Right lung (tissue), 5 donors: ENCODE measurements around the gene GRHL3. TPM values are rescaled to one million over a fixed set of nuclear protein-coding genes. Genes with fewer than 3 reads are reported as not detected.

Experiments
- DNase-seq, 2 donors: peaks; one replicate each; pipeline ENCODE4 v3.0.0-alpha.2; 2013
- polyA plus RNA-seq, 5 donors: library from polyadenylated mRNA; unstranded; fragments of 120-200 nt; gene quantifications; one replicate each; pipeline versions ENCODE4 v1.2.1 to v1.2.3, GENCODE V29; 2013; ENCODE audit warnings: inconsistent platforms in 1 of 5, low replicate concordance in 1 of 5; ENCODE audit not compliant: insufficient read length in 5 of 5, insufficient read depth in 1 of 5

GRHL3 gene
- polyA plus RNA-seq, 5 donors = 0.09 to 0.45 (median 0.19) TPM

DNA sequence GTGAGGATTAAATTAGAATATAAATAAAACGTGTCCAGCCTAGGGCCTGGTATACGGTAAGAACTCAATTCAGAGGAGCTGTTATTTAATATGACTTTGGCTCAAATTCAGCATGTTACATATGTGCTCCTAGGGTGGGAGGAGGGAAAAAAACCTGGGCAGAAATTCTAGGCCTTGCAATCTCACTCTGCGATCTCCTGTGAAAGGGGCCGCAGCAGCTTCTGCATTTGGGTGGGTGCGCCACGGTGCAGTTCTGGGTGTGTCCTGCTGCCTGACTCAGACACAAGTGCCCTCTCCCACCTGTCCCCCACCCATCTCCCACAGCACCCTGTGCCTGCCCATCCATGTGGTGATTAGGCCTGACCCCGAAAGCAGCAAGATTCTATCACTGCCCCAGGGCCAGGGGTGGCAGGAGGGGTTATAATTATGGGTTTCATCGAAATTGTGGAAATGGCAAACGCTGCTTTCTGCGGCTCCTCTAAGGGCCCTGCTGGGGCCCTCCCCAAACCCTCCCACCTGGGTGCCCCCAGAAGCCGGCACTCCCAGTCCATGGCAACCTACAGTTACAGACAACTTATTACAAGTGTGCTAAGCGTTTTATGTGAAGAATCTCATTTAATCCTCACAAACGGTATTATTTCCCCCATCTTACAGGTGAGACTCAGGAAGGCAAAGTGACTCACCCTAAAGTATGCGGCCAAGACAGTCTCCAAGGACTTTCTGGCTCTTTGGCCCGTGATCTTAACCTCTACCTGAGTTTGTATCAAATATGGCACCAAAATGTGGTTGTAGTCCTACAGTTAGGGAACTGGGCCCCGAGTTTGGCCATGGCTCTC, 25.5 kb upstream of the GRHL3 start:
- no peak for DNase-seq

DNA sequence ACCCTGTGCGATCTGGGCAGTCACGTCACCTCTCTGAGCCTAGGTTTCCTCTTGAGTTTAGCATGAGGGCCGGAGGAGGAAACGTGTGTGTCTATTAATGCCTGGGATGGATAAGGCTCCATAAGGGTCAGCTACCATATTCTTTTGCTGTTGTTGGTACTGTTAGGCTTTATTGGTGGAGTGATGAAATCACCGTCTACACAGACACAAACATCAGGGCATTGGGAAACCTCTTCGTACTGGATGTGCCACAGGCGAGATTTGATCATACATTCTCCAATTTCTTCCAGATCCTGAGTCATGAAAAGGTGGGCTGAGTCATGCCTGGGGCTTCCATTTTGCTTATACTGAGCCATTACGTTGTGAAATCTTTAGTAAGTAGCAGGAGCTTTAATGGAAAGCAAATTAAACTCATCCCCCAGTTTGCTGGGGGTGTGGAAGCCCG, 24.9 kb upstream of the GRHL3 start:
- no peak for DNase-seq

DNA sequence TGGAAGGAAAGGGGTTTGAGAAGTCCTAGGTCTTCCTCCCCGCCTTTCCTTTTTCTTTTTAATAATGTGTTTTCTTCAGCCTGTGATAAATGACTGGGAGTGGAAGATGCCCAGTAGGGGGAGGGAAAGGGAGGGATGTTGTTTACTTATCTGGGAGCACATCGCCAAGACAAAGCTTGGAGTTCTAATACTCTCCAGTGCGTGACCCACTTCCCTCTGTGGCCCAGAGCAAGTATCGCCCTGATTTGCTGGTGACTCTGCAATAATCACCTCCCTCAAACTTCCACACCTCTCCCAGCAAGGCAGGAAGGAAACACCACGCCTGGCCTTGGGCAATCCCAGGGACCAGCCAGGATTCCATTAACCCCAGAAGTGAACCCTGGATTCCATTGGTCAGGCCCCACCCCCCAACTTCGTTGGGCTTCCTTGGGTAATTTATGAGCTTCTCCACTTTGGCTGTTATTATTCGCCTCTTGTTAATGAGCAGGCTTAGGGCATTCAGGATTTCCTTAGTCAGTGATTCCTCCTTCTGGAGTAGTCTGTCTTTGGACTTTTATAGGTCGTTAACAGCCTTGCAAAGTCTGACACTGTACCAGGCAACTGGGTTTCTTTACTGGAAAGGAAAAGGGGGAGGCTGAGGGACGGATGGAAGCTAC, 24.3 kb upstream of the GRHL3 start:
- DNase-seq = no peak

DNA sequence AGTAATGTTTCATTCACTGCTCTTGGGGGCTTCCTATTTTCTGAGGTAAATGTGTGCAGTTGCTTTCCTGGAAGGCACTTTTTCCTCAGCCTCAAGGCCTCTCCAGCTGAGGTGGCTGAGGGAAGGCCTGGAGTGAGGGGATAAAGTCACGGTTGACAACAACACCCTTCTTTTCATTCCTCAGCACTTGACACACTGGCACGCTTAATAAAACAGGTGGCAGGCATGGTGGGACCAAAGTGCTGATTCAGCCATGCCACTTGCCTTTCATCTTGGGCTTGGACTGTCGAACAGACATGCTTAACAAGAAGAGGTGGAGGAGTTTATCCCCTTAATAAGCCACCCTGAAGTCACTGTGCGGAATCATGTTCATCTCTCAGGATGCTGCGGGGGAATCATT, 23.6 kb upstream of the GRHL3 start:
- DNase-seq = no peak

DNA sequence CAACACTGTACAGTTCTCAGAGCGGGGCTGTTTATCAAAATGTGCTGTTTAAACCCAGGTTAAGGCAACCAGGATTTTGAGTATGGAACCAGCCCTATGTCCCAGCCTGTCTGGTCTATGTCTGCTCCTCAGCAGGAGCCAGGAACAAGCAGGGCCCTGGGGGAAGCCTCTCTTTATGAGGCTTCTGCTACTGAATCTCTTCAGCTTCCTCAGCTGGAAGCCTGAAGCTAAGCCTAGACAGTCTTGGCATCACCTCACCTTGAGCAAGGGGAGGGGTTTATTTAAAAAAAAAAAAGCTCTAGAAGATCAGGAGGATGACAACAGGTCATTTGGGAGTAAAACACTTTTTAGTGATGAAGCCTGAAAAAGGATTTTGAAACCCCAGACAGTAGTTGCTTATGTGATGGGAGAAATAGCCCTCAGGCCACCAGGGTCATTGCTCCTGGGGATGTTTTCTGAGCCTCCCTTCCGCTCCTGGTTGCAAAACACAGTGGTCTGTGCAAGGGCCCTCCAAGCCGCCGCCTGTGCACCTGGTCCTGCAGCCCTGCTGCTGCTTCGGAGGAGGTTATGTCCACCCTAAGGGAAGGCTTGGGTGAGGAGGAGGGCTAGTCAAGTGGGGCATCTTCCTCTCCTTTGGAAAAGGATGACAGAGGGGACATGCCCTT, 21.8 kb upstream of the GRHL3 start:
- no peak for DNase-seq

DNA sequence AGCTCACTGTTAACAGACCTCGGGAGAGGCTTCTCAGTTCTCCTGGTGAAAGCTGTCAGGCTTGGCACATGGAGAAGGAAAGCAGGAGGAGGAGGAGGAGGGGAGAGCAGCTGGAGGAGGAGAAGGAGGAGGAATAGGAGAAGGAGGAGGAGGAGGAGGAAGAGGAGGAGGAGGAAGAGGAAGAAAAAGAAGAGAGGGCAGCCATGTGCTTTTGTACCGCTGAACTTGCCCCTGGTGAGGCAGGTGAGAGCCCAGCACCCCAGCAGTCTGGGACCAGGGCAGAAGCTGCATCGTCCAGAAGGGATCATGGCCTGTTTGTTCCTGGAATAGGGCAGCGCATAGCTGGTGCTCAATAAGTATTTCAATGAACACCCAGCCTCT, 21.3 kb upstream of the GRHL3 start:
- no peak for DNase-seq

DNA sequence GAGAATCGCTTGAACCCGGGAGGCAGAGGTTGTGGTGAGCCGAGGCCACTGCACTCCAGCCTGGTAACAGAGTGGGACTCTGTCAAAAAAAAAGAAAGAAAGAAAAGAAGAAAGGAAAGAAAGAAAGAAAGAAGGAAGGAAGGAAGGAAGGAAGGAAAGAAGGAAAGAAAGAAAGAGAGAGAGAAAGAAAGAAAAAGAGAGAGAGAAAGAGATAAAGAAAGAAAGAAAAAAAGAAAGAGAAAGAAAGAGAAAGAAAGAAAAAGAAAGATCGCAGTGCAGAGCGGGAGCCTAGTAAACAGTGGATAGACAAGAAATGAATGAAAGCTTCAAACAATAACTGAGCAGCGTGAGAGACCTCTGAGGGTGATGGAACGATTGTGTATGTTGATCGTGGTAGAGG, 20.6 kb upstream of the GRHL3 start:
- DNase-seq = no peak

DNA sequence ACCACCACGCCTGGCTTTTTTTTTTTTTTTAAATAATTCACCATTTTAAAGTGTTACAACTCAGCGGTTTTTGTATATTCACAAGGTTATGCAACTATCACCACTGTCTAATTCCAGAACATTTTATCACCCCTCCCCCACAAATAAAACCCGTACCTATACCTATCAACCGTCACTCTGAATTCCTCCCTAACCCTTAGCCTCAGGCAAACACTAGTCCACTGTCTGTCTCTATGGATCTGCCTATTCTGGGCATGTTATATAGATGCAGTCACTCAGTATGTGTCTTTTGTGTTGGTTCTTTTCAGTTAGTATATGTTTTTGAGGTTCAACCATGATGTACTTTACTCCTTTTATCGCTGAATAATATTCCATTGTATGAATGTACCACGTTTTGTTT, 19.3 kb upstream of the GRHL3 start:
- no peak for DNase-seq

DNA sequence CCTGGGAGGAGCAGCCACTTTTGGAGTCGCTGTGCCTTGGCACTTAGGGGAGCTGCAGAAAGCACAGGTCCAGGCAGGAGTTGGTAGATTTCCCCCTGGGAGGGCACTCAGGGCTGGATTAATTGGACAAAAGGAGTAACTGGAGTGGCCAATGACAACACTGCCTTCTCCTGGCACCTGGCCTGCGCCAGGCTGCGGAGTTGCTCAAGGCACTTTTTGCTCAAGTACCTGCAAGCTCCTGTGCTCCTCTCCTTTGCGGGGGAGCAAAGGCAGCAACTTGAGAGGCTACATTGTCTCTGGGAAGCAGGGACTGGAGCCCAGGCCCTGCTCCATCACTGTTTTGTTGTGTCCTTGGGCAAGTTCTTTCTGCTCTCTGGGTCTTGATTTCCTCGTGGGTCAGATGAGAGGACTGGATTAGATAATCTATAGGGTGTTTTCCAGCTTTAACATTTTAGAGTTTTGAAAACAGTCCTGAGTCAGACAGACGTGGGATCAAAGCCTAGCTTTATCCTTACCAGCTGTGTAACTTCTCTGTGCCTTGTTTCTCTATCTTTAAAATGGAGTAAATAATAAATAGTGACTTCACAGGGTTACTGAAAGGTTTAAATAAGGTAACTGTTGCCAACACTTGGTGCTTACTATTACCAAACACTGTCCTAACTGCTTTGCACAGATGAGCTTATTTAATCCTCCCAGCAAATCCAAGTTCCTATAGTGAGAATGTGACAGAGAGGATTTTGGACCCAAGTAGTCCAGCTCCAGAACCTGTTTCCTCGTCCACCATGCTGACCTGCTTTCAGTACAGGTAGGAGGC, 18.0 kb upstream of the GRHL3 start:
- no peak for DNase-seq

DNA sequence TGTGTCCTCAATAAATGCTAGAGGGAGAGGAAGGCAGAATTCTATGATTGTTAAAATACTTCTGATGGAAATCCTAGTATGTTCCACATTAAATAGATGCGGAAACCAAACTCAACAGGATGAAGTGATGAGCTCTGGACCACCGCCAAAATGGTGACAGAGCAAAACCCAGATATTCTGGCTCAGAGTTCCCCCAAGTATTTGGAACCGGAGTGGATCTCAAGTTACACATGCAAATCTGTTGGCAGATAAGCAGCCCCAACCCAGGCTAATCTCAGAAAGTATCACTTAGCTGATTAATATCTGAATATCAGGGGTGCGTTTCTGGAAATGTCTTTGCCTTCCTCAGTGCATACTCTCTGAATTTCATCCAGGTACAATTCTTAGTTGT, 17.4 kb upstream of the GRHL3 start:
- no peak for DNase-seq

DNA sequence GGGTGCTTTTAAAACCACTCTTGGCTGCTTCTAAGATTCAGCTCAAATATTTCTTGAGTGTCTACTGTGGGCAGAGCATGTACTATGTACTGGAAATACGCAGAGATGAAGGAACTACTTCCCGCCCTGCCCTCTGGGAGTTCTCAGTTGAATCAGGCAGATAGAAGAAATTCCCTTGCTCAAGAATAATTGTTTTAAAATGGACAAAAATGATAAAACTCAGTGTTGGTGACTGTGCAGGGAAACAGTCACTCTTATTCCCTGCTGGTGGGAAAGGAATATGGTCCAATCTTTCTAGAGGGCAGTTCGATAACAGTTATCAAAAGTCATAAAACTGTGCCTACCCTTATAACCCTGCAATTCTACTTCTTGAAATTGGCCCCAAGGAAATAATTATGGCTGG, 16.9 kb upstream of the GRHL3 start:
- no peak for DNase-seq

DNA sequence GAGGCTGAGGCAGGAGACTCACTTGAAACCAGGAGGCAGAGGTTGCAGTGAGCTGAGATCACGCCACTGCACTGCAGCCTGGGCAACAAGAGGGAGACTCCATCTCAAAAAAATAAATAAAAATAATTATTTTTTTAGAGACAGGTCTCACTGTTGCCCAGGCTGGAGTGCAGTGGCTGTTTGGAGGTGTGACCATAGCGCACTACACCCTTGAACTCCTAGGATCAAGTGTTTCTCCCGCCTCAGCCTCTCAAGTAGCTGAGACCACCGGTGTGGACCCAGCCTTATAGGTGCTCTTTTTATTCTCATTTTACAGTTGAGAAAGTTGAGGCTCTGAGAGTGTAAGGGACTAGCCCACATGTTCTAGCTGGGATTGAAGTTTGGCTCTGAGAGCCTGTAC, 15.6 kb upstream of the GRHL3 start:
- DNase-seq = no peak

DNA sequence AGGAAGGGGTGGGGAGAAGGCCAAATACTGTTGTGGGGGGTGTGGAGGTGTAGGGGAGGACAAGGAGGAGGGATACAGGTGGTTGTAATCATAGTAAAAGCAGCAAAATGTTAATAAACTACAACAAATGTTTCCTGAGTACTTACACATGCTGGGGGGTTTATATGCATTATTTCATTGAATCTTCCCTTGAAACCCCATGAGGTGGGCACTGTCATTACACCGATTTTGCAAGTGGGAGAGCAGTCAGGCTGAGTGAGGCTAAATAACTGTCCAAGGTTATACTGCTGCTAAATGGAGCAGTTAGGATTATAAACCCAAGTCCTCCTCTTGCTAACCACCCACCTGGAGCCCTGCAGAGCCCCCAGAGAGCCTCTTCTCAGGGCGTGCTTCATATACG, 14.4 kb upstream of the GRHL3 start:
- DNase-seq = no peak

DNA sequence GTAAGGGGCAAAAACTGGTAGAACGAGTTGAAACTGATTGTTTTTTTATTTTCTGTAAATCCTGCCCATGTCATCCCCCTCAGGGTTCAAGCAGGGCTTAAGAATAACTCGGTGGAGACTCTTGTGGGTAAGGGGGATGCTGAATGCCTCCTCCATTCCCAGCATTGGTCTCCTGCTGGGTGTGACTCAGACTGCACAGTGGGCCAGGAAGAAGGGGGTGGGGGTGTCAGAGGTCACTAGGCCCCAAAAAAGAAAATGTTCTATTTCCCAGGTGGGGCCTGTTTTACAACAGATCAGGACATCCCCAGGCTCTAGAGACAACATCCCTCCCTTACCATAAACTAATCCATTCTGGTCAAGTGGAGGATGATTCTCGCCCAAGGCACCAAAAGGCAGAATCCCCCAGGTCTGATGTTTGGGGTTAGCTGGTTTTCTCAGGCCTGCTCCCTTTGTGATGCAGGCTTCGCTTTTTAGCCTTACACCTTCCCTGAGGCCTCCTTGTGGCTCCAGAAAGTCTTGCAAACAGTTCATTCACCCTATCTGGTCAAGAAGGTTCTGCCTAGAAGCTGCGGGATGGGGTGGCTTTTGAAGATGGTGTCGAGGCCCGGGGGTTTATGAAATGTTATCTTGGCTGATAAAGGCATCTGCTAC, 10.7 kb upstream of the GRHL3 start:
- DNase-seq = no peak

DNA sequence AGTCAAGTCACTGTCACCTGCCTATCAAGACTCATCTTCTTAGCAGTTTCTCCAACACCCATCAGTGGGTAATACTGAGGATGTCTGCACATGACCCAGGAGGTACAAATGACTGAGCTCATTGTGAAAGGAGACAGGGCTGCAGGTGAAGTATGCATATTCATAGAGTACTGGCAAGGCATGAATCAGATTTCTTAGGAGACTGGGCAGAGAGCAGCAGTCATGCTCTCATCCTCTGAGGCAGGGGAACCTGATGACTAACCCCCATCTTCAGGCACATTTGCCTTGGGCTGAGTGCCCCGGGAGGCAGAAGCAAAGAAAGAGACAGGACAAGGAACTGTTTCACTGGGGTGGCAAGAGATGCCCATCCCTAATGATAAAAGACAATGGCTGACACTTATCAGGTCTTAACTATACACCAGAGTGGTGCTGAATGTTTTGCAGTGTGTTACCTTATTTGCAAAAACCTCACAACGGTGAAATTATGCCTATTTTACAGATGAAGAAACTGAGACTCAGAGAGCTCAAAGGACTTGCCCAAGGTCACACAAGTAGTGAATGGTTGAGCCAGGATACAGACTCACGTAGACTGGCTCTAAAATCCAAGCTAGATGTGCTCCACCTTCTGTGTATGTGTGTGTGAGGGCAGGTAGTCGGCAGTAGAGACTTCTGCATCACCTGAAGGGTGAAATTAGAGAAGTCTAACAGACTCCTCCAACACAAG, 9.2 kb upstream of the GRHL3 start:
- DNase-seq = no peak

DNA sequence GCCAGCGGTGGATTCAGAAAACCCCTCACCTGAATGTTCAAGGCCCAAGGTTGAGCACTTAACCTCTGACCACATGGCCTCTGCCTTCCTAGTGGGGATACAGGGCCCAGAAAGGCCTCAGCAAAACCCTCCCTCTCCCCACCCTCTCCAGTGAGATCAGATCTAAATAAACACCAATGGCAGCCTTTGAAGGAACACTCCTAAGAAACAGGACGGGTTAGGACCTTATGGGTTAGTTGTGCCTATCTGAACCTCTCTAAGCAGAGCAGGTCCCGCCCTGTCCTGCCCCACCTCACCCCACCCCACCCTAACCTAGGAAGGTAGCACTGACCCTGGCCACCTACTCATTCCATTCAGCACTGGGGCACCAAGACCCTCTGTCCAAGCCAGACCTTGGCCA, 7.9 kb upstream of the GRHL3 start:
- DNase-seq = no peak

DNA sequence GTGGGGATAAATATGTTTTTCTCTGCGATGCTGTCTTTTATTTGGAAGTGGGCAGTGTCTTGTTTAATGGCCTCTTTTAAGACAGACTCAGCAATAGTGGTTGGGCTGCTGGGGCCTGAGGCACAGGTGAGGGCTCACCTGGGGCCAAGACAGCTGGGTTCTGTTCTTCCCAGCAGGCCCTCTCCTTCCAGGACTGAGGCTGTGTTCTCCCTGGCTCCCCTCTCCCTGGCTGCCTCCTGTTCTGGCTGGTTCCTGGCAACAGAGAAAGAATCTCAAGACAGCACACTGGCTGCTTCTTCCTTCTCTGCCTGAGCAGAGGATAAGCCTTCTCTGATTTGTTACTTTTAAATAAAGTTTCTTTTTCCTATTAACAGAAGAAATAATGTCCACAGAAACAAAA, 7.4 kb upstream of the GRHL3 start:
- no peak for DNase-seq

DNA sequence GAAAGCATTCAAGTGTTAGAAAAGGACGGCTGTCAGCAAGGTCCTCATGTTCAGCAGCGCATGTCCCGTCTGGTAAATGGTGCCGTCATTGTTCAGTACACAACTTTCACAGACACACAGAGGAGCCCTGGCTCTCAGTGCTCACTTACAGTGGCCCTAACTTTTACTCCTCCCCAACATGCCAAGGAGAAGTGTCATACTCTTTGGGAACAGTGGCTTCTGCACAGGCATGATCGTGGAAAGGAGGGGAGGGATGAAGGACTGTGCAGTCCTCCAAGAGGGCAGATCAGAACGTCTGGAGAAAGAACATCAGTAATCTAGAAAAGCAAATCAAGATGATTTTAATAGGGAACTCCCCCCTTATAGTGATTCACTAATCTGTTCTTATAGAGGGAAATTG, 3.8 kb upstream of the GRHL3 start:
- no peak for DNase-seq

DNA sequence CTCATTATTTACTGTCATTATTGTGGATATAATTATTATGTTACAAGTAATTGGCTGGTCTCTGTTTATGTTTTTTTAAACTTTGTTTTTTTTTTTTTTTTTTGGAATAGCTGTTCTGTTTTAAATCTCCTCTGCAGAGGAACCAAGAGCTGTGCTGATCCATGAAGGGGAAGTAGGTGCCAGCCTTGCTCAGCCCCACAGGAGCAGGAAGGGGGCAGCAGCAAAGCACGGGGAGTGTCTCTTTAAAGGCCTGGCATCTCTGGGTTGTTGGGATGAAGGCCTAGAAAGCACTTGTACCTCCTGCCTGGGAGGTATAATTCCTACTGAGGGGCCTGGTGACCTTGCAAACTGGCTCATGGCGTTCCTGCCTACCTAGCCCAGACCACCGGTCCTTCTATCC, 2.5 kb upstream of the GRHL3 start:
- no peak for DNase-seq

DNA sequence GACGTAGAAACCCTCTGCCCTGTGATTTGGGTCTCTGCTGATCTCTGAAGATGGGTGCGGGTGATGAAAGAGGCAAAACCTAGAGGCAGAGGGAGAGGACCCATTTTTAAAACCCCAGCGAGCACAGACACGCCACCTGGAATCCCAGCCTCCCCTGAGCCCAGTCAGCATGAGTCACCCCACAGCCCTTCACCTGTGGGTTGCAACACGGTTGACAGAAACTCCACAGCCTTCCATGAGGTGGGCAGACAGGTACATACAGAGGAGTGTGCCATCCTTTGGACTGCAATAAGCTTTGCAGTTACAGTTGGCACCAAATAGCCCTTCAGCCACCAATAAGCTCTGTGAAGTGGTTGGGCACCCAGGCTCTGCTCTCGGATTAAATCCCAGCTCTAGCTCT, 2.1 kb upstream of the GRHL3 start:
- DNase-seq = no peak
